AG09309 (cell line): ENCODE results near the gene NR1H3.

Source experiments
- DNase-seq: peaks from one replicate; pipeline ENCODE4 v3.0.0-alpha.2; 2010; ENCODE audit warnings: low read depth
- H3K4me3 ChIP-seq: 2 replicates; pipeline ENCODE4 v1.5.1; 2011; ENCODE audit warnings: mild to moderate bottlenecking, low read depth, low read length, moderate library complexity; ENCODE audit not compliant: control insufficient read depth
- CTCF ChIP-seq: IDR thresholded peaks from 2 replicates; pipeline ENCODE4 v1.5.1; 2011; ENCODE audit warnings: mild to moderate bottlenecking, low read depth, low read length, inconsistent platforms; ENCODE audit not compliant: insufficient read depth, control insufficient read depth; ENCODE audit errors: missing control alignments

NR1H3 gene

GRCh38 chr11:47257177-47257516 is 649 bp upstream of the NR1H3 start:
- no peak for TF ChIP-seq CTCF
- no peak for DNase-seq
- no peak overlapping the region; the same call in 1 of the 2 replicates for H3K4me3 ChIP-seq

- TF ChIP-seq CTCF, result no peak
- H3K4me3 ChIP-seq, result no peak overlapping the region
- DNase-seq, result no peak
Measured at GRCh38 chr11:47258317-47258902, 614 bp downstream of the NR1H3 start.

- no peak overlapping the region for H3K4me3 ChIP-seq
- peak; percentile 67 for TF ChIP-seq CTCF
- no peak for DNase-seq
Measured at GRCh38 chr11:47259232-47259977, 1.6 kb downstream of the NR1H3 start.

- no peak overlapping the region for H3K4me3 ChIP-seq
- no peak for DNase-seq
- no peak for TF ChIP-seq CTCF
Measured at GRCh38 chr11:47260366-47260765, 2.6 kb downstream of the NR1H3 start.

- TF ChIP-seq CTCF, result no peak
- no peak overlapping the region for H3K4me3 ChIP-seq
- DNase-seq, result no peak
Measured at GRCh38 chr11:47261291-47261800, 3.5 kb downstream of the NR1H3 start.

- no peak for TF ChIP-seq CTCF
- H3K4me3 ChIP-seq, result no peak overlapping the region
- no peak for DNase-seq
Measured at GRCh38 chr11:47264119-47264518, 6.3 kb downstream of the NR1H3 start.

- no peak for TF ChIP-seq CTCF
- DNase-seq, result no peak
- H3K4me3 ChIP-seq, result no peak overlapping the region
Measured at GRCh38 chr11:47264521-47264920, 6.7 kb downstream of the NR1H3 start.
